Colon (tissue), 2 donors: ENCODE data around the gene RUBCNL.

Experiments used
- FAIRE-seq: peaks from 2 replicates; lab custom pipeline; 2012; peaks lifted over from hg19 to GRCh38; lab: Jason Lieb, UNC
- donor health status: control.
- donor health status: control.

RUBCNL gene

GRCh38 chr13:46340631-46341111, 46.4 kb downstream of the RUBCNL start:
- FAIRE-seq: no peak

- FAIRE-seq: no peak
These were observed 47.0 kb downstream of the RUBCNL start for GRCh38 chr13:46340011-46340410.

GRCh38 chr13:46339035-46339666, 47.9 kb downstream of the RUBCNL start:
- no peak for FAIRE-seq

- FAIRE-seq: no peak
These were observed 49.4 kb downstream of the RUBCNL start for GRCh38 chr13:46337700-46338099.

- no peak for FAIRE-seq
These were observed 52.8 kb downstream of the RUBCNL start for GRCh38 chr13:46334035-46334822.

GRCh38 chr13:46332772-46333171, 54.3 kb downstream of the RUBCNL start:
- FAIRE-seq: no peak

- no peak for FAIRE-seq
These were observed 57.4 kb downstream of the RUBCNL start for GRCh38 chr13:46329624-46330023.

- FAIRE-seq: no peak
These were observed 59.8 kb downstream of the RUBCNL start for GRCh38 chr13:46327246-46327645.

- no peak for FAIRE-seq
These were observed 62.1 kb downstream of the RUBCNL start for GRCh38 chr13:46324976-46325375.

GRCh38 chr13:46321494-46322225, 65.4 kb downstream of the RUBCNL start:
- no peak for FAIRE-seq

GRCh38 chr13:46320821-46321220, 66.2 kb downstream of the RUBCNL start:
- FAIRE-seq: no peak

GRCh38 chr13:46320406-46320805, 66.6 kb downstream of the RUBCNL start:
- FAIRE-seq: no peak

- no peak for FAIRE-seq
These were observed 68.1 kb downstream of the RUBCNL start for GRCh38 chr13:46318986-46319385.

GRCh38 chr13:46317120-46317519, 69.9 kb downstream of the RUBCNL start:
- no peak for FAIRE-seq

GRCh38 chr13:46315491-46316075, 71.5 kb downstream of the RUBCNL start:
- no peak for FAIRE-seq

- peak; percentile 91 for FAIRE-seq
These were observed 72.0 kb downstream of the RUBCNL start for GRCh38 chr13:46315036-46315435.

GRCh38 chr13:46314587-46314986, 72.5 kb downstream of the RUBCNL start:
- no peak for FAIRE-seq

- no peak for FAIRE-seq
These were observed 73.4 kb downstream of the RUBCNL start for GRCh38 chr13:46313432-46314257.

- FAIRE-seq: no peak
These were observed 74.0 kb downstream of the RUBCNL start for GRCh38 chr13:46313024-46313423.

- no peak for FAIRE-seq
These were observed 75.8 kb downstream of the RUBCNL start for GRCh38 chr13:46311217-46311616.

- no peak for FAIRE-seq
These were observed 77.0 kb downstream of the RUBCNL start for GRCh38 chr13:46310066-46310465.

GRCh38 chr13:46307554-46307953, 79.5 kb downstream of the RUBCNL start:
- no peak for FAIRE-seq
